Stimulated activated CD4-positive, alpha-beta T cell treated with anti-CD3 and anti-CD28 coated beads, TNF-alpha, amount 100 ng/mL, for 1 hour (primary cell): ENCODE data around the gene ADRA1B.

Source experiments
- DNase-seq, 3 donors: peaks; one replicate each; pipeline ENCODE4 v3.0.0-alpha.2; 2020; ENCODE audit warnings: low read depth in 3 of 3, low spot score in 1 of 3

The ADRA1B gene

DNA sequence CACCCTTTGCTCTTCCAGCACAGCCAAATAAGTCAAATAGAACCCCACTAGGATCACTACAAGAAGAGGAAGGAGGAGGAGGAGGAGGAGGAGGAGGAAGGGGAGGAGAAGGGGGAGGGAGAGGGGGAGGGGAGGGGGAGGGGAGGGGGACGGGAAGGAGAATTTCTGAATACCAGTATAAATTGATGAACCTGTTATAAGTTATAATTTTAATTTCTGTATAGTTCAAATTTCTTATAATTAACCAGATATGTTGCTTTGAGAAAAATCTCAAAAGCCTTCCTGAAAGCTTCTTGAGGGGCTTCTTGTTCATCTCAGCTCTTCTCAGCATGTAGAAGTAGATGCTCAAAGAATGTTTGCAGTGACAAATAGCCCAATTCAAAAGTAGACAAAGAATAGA, 15.0 kb upstream of the ADRA1B start:
- DNase-seq = no peak

- DNase-seq = no peak
Measured at GRCh38 chr5:159901772-159902171, 14.5 kb upstream of the ADRA1B start.

GRCh38 chr5:159902444-159903121, 13.7 kb upstream of the ADRA1B start:
- DNase-seq = no peak

DNA sequence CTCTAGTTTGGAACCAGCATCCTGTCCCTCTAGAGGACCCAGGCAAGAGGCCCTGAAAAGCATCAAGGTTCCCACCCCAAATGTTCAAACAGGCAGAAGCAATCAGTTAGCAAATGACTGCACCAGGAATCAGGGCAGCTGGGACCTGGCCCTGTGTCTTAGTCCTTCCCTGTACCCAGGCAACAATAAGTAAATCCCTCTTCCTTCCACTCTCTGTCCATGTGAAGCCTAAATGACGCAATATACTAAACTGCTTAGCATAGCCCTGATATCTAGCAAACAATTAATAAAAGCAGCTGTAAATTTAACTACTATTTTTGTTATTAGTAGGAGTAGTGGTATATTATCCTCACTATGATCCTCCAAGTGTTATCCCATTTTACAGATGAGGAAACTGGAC, 13.2 kb upstream of the ADRA1B start:
- DNase-seq = no peak

DNA sequence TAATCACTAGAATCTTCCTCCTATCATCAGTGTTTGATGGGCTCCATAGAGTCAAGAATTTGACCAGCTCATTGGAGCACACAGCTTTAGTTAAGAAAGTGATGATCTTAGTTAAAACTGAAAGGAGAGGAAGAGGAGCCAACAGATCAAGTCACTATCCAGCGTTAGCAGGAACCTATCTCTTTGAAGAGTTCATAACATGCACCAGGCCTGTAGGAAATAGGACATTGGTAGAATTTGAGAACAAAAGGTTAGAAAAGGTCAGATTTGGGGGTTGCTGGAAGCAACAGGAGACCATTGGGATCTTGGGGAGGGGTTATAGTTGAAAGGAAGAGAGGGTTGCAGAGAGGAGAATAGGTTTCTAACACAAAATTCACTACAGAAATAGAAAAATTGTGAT, 11.4 kb upstream of the ADRA1B start:
- no peak for DNase-seq

GRCh38 chr5:159905496-159905895, 10.8 kb upstream of the ADRA1B start:
- DNase-seq = no peak

DNA sequence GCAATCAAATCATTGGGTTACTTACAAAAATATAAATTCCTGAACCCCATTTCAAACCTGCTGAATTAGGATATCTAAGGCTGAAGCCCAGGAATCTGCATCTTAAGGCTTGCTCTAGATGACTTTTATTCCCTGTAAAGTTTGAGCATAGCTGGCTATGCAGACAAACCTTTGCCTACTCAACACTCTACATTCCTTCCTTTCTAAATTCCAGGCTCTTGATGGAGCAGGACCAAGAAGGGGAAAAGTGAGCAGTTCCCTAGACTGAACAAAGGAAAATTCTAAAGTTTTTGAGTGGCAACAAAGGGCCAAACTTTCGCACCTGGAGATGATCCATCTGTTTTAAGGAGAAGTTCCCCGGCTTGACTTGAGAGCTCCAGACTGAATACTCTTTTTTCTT, 9.8 kb upstream of the ADRA1B start:
- DNase-seq = no peak

DNA sequence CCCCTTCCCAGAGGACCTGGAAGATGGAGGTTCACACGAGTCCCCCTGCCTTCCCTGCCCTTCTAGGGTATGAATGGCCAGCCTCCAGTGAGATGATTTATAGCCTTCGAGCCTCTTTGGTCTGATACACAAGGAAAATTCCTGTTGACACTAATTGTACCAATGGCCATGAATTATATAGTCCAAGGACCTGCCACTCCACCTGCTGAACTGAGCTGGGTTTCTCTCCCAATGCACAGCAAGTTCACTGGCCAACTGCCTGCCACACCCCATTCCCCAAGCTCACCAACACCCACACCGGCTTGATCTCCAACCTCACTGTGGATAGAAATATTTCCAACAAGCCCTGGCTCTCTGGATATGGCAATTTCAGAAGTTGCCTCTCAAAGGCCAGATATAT, 9.3 kb upstream of the ADRA1B start:
- no peak for DNase-seq

- DNase-seq = no peak
Measured at GRCh38 chr5:159907689-159908590, 8.3 kb upstream of the ADRA1B start.

GRCh38 chr5:159908591-159908940, 7.7 kb upstream of the ADRA1B start:
- DNase-seq = no peak

DNA sequence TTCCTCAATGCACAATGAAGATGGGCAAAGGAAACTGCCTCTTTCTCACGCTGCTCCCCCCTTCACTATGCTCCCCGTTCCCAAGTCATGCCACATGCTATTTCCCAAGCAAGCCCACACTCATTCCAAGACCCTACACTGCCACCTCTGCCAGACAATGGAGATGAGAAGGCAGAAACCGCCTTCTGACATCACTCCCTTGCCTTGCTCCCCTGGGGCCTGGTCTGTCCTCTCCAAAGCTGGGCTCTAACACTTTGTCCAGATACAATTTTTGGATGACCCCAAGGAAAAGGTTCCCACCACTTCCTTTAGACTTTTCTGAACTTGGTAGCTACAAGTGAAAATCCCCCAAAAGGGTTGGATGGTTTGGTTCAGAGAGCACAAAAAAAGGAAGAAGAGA, 7.2 kb upstream of the ADRA1B start:
- no peak for DNase-seq

DNA sequence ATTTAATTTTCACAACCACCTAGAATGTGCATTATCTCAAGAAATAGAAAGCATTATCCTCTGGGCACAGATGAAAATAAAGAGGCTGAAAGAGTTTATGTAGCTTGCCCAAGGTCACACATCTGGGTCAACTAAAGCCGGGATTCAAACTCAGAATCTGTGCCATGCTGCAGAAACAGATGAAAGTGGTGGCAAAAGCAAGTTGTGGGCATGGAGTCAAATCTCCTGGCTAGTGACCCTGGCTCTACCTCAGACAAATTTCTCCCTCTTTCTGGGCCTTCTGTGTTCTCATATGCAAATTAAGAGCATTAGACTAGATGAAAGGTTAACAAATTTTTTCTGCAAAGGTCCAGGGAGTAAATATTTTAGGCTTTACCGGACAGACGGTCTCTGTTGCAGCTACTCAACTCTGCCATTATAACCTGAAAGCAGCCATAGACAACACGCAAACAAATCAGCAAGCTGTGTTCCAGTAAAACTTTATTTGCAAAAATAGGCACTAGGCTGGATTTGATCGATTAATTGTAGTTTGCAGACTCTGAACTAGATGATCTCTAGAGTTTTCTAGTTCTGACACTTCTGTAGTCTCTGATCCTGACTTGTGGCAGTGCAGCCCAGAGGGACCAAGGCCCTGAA, 6.0 kb upstream of the ADRA1B start:
- DNase-seq = no peak

- DNase-seq = no peak
Measured at GRCh38 chr5:159910843-159911229, 5.4 kb upstream of the ADRA1B start.

GRCh38 chr5:159911349-159911748, 4.9 kb upstream of the ADRA1B start:
- no peak for DNase-seq

DNA sequence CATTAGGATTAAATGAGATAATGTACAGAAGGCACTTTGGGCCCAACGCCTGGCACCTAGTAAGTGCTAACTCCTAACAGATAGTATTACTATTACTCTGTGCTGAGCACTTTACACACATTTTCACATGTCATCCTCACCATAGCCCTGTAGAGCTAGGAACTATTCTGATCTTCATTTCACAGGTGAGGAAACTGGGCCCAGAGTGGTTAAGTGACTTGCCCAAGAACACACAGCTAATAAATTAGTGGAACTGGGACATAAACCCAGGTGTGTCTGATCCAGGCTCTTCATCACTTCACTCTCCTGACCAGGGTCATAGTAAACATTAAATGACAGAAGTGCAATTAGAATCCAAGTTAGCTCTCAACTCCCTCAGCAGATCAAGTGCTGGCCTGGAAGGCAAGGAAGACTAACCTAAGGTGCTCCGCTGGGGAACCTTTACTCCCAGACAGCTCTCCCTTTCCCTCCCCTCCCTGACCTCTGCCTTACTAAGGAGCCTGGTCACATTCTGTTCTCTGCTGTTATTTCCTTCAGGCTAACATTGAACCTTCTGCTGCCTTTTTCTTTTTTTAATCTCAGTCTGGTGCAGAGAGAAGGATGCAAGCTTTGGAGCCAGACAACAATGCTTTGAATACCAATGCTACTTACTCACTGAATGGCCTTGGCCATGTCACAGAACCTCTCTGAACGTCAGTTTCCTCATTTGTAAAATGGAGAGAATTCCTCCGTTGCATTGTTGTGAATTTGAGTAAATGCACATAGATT, 4.1 kb upstream of the ADRA1B start:
- DNase-seq = no peak

DNA sequence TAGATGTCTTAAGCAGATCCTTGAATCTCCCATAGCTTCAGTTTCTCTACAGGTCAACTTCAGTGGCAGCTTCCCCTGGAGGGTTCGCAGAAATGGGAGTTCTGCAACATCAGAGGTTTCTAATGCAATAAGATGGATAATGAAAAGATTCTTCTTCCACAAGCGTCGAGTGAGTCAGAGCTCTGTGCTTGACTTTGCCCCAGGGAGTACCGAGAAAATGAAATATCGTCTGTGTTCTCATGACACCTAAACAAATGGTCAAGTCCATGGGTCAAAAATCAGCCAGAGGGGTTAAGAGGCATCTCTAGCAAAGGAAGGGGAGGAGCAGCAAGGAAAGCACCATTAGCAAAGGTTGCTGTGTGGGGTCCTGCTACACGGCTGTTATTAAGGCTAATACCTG, 3.2 kb upstream of the ADRA1B start:
- no peak for DNase-seq

DNA sequence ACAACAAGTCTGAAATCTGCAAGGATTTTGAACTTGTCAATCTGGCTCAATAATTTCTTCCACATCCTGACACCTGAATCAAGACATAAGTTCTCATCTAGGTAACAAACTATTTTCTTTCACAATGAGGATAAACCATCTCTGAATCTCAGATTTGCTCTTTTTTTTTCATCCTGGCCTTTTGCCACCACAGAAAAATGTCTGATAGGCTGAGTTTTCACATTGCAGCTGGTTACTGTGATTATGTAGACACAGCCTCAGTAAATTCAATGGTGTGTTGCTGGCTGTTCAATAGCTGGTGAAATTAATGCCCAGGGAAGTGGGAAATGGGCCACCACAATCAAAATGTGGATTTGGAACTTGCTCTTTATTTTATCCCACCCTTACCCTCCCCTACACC, 2.8 kb upstream of the ADRA1B start:
- DNase-seq = no peak

DNA sequence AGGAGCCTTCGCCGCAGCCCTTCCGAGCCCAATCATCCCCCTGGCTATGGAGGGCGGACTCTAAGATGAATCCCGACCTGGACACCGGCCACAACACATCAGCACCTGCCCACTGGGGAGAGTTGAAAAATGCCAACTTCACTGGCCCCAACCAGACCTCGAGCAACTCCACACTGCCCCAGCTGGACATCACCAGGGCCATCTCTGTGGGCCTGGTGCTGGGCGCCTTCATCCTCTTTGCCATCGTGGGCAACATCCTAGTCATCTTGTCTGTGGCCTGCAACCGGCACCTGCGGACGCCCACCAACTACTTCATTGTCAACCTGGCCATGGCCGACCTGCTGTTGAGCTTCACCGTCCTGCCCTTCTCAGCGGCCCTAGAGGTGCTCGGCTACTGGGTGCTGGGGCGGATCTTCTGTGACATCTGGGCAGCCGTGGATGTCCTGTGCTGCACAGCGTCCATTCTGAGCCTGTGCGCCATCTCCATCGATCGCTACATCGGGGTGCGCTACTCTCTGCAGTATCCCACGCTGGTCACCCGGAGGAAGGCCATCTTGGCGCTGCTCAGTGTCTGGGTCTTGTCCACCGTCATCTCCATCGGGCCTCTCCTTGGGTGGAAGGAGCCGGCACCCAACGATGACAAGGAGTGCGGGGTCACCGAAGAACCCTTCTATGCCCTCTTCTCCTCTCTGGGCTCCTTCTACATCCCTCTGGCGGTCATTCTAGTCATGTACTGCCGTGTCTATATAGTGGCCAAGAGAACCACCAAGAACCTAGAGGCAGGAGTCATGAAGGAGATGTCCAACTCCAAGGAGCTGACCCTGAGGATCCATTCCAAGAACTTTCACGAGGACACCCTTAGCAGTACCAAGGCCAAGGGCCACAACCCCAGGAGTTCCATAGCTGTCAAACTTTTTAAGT, 819 bp downstream of the ADRA1B start:
- no peak for DNase-seq

GRCh38 chr5:159917994-159918393, 1.7 kb downstream of the ADRA1B start:
- DNase-seq = no peak

- DNase-seq = no peak
Measured at GRCh38 chr5:159921721-159922120, 5.4 kb downstream of the ADRA1B start.

GRCh38 chr5:159923008-159923407, 6.7 kb downstream of the ADRA1B start:
- DNase-seq = no peak
